H1 (cell line): ENCODE data around the gene ARFRP1.

Experiments
- BACH1 ChIP-seq: IDR thresholded peaks from 2 replicates; pipeline ENCODE4 v1.6.1; 2012; ENCODE audit warnings: low read length, improper control_type of control experiment
- CEBPB ChIP-seq: IDR thresholded peaks from 2 replicates; pipeline ENCODE4 v1.6.1; 2012; ENCODE audit warnings: low read depth, low read length
- CTCF ChIP-seq, 3 experiments: IDR thresholded peaks; 1 replicate in 2 of 3; 2 replicates in 1 of 3; pipeline versions ENCODE4 v1.5.1 to v1.6.1; 2011; ENCODE audit warnings: low read length in 3 of 3, mild to moderate bottlenecking in 3 of 3, inconsistent platforms in 2 of 3, low read depth in 1 of 3, moderate library complexity in 1 of 3; ENCODE audit not compliant: insufficient read depth in 1 of 3; ENCODE audit errors: control extremely low read depth in 1 of 3
- EZH2 ChIP-seq: fragments of 200-600 bp; sonication (generic); IDR thresholded peaks from 2 replicates; pipeline ENCODE4 v1.7.1; 2012; ENCODE audit warnings: low read depth, mild to moderate bottlenecking, moderate library complexity, low read length, inconsistent platforms; ENCODE audit not compliant: severe bottlenecking
- GABPA ChIP-seq: IDR thresholded peaks from 2 replicates; pipeline ENCODE4 v1.6.1; 2011; ENCODE audit warnings: mild to moderate bottlenecking, low read length, moderate library complexity, borderline replicate concordance; ENCODE audit not compliant: insufficient read depth
- JUN ChIP-seq: IDR thresholded peaks from 2 replicates; pipeline ENCODE4 v1.6.1; 2011; ENCODE audit warnings: low read depth, mild to moderate bottlenecking, improper control_type of control experiment, low read length
- KDM1A ChIP-seq: fragments of 200-600, 300-600 bp; sonication (generic); IDR thresholded peaks from 2 replicates; pipeline ENCODE4 v1.7.1; 2016; ENCODE audit warnings: mild to moderate bottlenecking, low read length, borderline replicate concordance
- MAFK ChIP-seq: IDR thresholded peaks from 2 replicates; pipeline ENCODE4 v1.6.1; 2012; ENCODE audit warnings: low read depth, mild to moderate bottlenecking, improper control_type of control experiment, low read length
- POLR2A ChIP-seq, 2 experiments: IDR thresholded peaks; 1 replicate in 1 of 2; 2 replicates in 1 of 2; pipeline ENCODE4 v1.6.1; 2011; ENCODE audit warnings: low read depth in 2 of 2, low read length in 2 of 2, mild to moderate bottlenecking in 2 of 2; ENCODE audit errors: control extremely low read depth in 1 of 2
- SIN3A ChIP-seq, 2 experiments: IDR thresholded peaks in 1 of 2; conservative IDR thresholded peaks in 1 of 2; 2 replicates each; pipeline ENCODE4 v1.6.1; 2011 to 2012; ENCODE audit warnings: low read length in 2 of 2, improper control_type of control experiment in 1 of 2, low read depth in 1 of 2, mild to moderate bottlenecking in 1 of 2
- YY1 ChIP-seq: IDR thresholded peaks from 2 replicates; pipeline ENCODE4 v1.6.1; 2011; ENCODE audit warnings: low read depth, mild to moderate bottlenecking, low read length
- ZNF274 ChIP-seq: IDR thresholded peaks from 2 replicates; pipeline ENCODE4 v1.7.0; 2012; ENCODE audit warnings: low read length, borderline replicate concordance; ENCODE audit errors: extremely low read depth

GRCh38 chr20:63703471-63703975, 4.3 kb downstream of the ARFRP1 start:
- TF ChIP-seq POLR2A (IDR thresholded peaks at IDR 0.05; ENCODE audit: control extremely low read depth in 1 of 2, low read depth in 2 of 2, low read length in 2 of 2) = no peak
- no peak for TF ChIP-seq KDM1A
- no peak for TF ChIP-seq EZH2
- no peak for TF ChIP-seq YY1
- TF ChIP-seq CTCF (IDR thresholded peaks at IDR 0.05; ENCODE audit: control extremely low read depth in 1 of 3, insufficient read depth in 1 of 3, low read depth in 1 of 3, low read length in 3 of 3) = no peak
- TF ChIP-seq GABPA = no peak
- no peak for TF ChIP-seq CEBPB
- no peak for TF ChIP-seq SIN3A (conservative IDR thresholded peaks at IDR 0.05 in 1 of 2, IDR thresholded peaks at IDR 0.05 in 1 of 2; ENCODE audit: low read depth in 1 of 2, low read length in 2 of 2)
- TF ChIP-seq JUN = no peak
- TF ChIP-seq MAFK = no peak
- TF ChIP-seq ZNF274 = no peak
- TF ChIP-seq BACH1 = no peak
